ENCODE results near the gene ITGA2B.
"Not testable (repeated sequence)": the region's sequence is repeated elsewhere in the genome, so short reads cannot be mapped to it uniquely, and the experiment has no call there.

GRCh38 chr17:44347206-44348055 is 42.0 kb downstream of the ITGA2B start:
- TF ChIP-seq MXI1 (IDR thresholded peaks at IDR 0.05; ENCODE audit: borderline replicate concordance, low read depth, low read length); ELK1 (IDR thresholded peaks at IDR 0.05; ENCODE audit: borderline replicate concordance, low read depth, low read length); RCOR1 (IDR thresholded peaks at IDR 0.05; ENCODE audit: insufficient replicate concordance, low read length); POLR2A (IDR thresholded peaks at IDR 0.05; ENCODE audit: low read depth, low read length); NFE2L2 (IDR thresholded peaks at IDR 0.05; ENCODE audit: low read depth, low read length); FOS (IDR thresholded peaks at IDR 0.05; ENCODE audit: low read depth, low read length); SMC3 (IDR thresholded peaks at IDR 0.05; ENCODE audit: low read depth, low read length): not testable (repeated sequence)
- TF ChIP-seq, protein P1, sequence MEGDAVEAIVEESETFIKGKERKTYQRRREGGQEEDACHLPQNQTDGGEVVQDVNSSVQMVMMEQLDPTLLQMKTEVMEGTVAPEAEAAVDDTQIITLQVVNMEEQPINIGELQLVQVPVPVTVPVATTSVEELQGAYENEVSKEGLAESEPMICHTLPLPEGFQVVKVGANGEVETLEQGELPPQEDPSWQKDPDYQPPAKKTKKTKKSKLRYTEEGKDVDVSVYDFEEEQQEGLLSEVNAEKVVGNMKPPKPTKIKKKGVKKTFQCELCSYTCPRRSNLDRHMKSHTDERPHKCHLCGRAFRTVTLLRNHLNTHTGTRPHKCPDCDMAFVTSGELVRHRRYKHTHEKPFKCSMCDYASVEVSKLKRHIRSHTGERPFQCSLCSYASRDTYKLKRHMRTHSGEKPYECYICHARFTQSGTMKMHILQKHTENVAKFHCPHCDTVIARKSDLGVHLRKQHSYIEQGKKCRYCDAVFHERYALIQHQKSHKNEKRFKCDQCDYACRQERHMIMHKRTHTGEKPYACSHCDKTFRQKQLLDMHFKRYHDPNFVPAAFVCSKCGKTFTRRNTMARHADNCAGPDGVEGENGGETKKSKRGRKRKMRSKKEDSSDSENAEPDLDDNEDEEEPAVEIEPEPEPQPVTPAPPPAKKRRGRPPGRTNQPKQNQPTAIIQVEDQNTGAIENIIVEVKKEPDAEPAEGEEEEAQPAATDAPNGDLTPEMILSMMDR (conservative IDR thresholded peaks at IDR 0.05; ENCODE audit: low read depth, low read length), result not testable (repeated sequence)
